ENCODE measurements around the gene MRPL45. TPM values are rescaled to one million over a fixed set of nuclear protein-coding genes. Genes with fewer than 3 reads are reported as not detected.

Gene MRPL45
- total and polyA plus RNA-seq, 2 of the 13 experiments (the other 11 are each of a cell fraction or from before 2014, with no cell fraction given) = 89.5 to 157 TPM

DNA sequence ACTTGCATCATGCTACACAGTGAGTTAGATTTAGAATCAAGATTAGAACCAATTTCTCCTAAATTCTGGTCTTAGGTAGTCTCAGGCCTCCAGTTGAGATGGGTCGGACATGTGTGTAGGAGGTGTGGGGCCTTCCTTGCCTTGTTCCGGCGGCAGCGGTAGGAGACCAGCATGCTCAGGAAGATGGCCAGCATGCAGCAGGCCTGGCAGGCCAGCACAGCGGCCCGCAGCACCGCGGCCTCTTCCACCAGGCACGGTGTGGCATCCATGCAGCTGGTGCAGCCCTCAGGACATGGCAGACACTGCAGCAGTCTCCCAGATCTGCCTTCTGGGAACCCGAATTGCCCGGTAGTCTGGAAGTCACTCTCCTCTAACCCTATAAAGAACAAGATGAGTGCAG, 39.9 kb downstream of the MRPL45 start (continued):
- TF ChIP-seq ZNF124 (CRISPR knock-in tag; IDR thresholded peaks at IDR 0.05) (no peak), GATAD1 (CRISPR knock-in tag; IDR thresholded peaks at IDR 0.05) (no peak), SIN3A (IDR thresholded peaks at IDR 0.05; ENCODE audit: borderline replicate concordance, low read depth, low read length) (no peak)

- intact Hi-C loops (cut with micrococcal nuclease; ENCODE audit: unreplicated experiment) (no loop called here), in situ Hi-C loops (cut with HindIII; ENCODE audit: extremely low pct_ligation_motif_present, low pct_unique_long_range_greater_than_20kb) (loop anchor here (5.0 kb wide), 1 partner anchor 154 kb away; no protein-coding TSS in a partner anchor)
- ChIA-PET POLR2A (interaction anchor here (1.1 to 1.5 kb wide), 2 partner anchors 11 to 77 kb away, joined by 3 to 5 read pairs; no protein-coding TSS in a partner anchor), CTCF (ENCODE audit: low intra/inter-chr PET ratio, low total read pairs) (no interaction called here)
- TF ChIP-seq ZNF816 (CRISPR knock-in tag; IDR thresholded peaks at IDR 0.05; ENCODE audit: borderline replicate concordance) (no peak), FOXJ3 (CRISPR knock-in tag; IDR thresholded peaks at IDR 0.05; ENCODE audit: borderline replicate concordance) (no peak), ZSCAN30 (CRISPR knock-in tag; IDR thresholded peaks at IDR 0.05) (no peak), SNAPC2 (CRISPR knock-in tag; IDR thresholded peaks at IDR 0.05) (no peak), FOXA3 (CRISPR knock-in tag; IDR thresholded peaks at IDR 0.05) (no peak)
- DNase-seq (ENCODE audit: low spot score) = no peak
- Histone ChIP-seq H3K4me3 (replicated peaks in 1 of 3; ENCODE audit: insufficient read depth in 1 of 3, low read depth in 2 of 3, low read length in 3 of 3) (no peak overlapping the region), H3K27me3 (ENCODE audit: control insufficient read depth in 1 of 2, insufficient read depth in 2 of 2, low read length in 2 of 2) (peaks cover 13 to 55% of the 10 kb centered on the region in 2 experiments; a peak in 4 of 5 replicates), H3K9me3 (ENCODE audit: low read length) (no peaks in the 10 kb centered on the region), H3K79me2 (ENCODE audit: insufficient read depth, low read length) (no peaks in the 10 kb centered on the region), H3K9ac (ENCODE audit: insufficient read depth, low read depth, low read length) (no peak overlapping the region), H3K27ac (ENCODE audit: extremely low read length, insufficient read depth, low read length) (no peak overlapping the region), H3K36me3 (replicated peaks in 1 of 2; ENCODE audit: control insufficient read depth in 1 of 2, insufficient read depth in 2 of 2, low read length in 2 of 2) (no peaks in the 10 kb centered on the region), H2AFZ (ENCODE audit: low read length) (no peak overlapping the region), H4K20me1 (ENCODE audit: insufficient read depth, low read length) (no peaks in the 10 kb centered on the region), H3K4me2 (ENCODE audit: low read depth, low read length) (no peak overlapping the region), H3K4me1 (ENCODE audit: insufficient read depth, low read length) (peaks cover 6% of the 10 kb centered on the region; the same call in 1 of the 2 replicates)
- no peak for ATAC-seq
- 3% methylated on average over 4 of the region's 5 CpGs for WGBS (ENCODE audit: low lambda C conversion rate)
- FAIRE-seq = no peak
- no TSS peak for BruUV-seq (replicated peaks)
Measured at GRCh38 chr17:38338053-38338452, 41.1 kb downstream of the MRPL45 start.
